Endodermal cell (in vitro differentiated cells): ENCODE data around the gene SEPTIN5. TPM values are rescaled to one million over a fixed set of nuclear protein-coding genes. Genes with fewer than 3 reads are reported as not detected.

ENCODE experiments used
- DNase-seq: peaks from one replicate; pipeline ENCODE4 v3.0.0-alpha.2; 2017
- H3K27ac ChIP-seq: 2 replicates; pipeline ENCODE4 v1.5.1; 2013; ENCODE audit warnings: mild to moderate bottlenecking, low read depth, low read length, moderate library complexity
- H3K27me3 ChIP-seq: 2 replicates; pipeline ENCODE4 v1.6.1; 2013; ENCODE audit warnings: mild to moderate bottlenecking, low read length, moderate library complexity; ENCODE audit not compliant: insufficient read depth, control insufficient read depth, poor library complexity, severe bottlenecking
- H3K36me3 ChIP-seq: 2 replicates; pipeline ENCODE4 v1.7.0; 2013; ENCODE audit warnings: mild to moderate bottlenecking, low read length, moderate library complexity; ENCODE audit not compliant: control insufficient read depth, insufficient read depth
- H3K4me1 ChIP-seq: one replicate; pipeline ENCODE4 v1.7.0; 2013; ENCODE audit warnings: low read length; ENCODE audit not compliant: control insufficient read depth, insufficient read depth
- H3K4me3 ChIP-seq: 2 replicates; pipeline ENCODE4 v1.5.1; 2013; ENCODE audit warnings: mild to moderate bottlenecking, low read length, moderate library complexity
- H3K9ac ChIP-seq: 2 replicates; pipeline ENCODE4 v1.6.1; 2013; ENCODE audit warnings: mild to moderate bottlenecking, low read length, moderate library complexity; ENCODE audit not compliant: poor library complexity, severe bottlenecking; ENCODE audit errors: extremely low read depth
- H3K9me3 ChIP-seq: 2 replicates; pipeline ENCODE4 v1.6.1; 2013; ENCODE audit warnings: mild to moderate bottlenecking, low read length, moderate library complexity; ENCODE audit not compliant: control insufficient read depth
- H3K27ac Mint-ChIP-seq: 2 replicates; pipeline ENCODE4 v1.8.0; 2020; ENCODE audit warnings: mixed read lengths
- H3K27me3 Mint-ChIP-seq: 2 replicates; pipeline ENCODE4 v1.8.0; 2021; ENCODE audit warnings: mild to moderate bottlenecking, mixed read lengths; ENCODE audit not compliant: insufficient read depth
- H3K36me3 Mint-ChIP-seq: 2 replicates; pipeline ENCODE4 v1.8.0; 2020; ENCODE audit warnings: low read depth, mixed read lengths
- H3K4me1 Mint-ChIP-seq: 2 replicates; pipeline ENCODE4 v1.8.0; 2020; ENCODE audit warnings: mixed read lengths
- H3K4me3 Mint-ChIP-seq: 2 replicates; pipeline ENCODE4 v1.8.0; 2020; ENCODE audit warnings: mild to moderate bottlenecking, moderate library complexity, mixed read lengths
- H3K9me3 Mint-ChIP-seq: 2 replicates; pipeline ENCODE4 v1.8.0; 2020; ENCODE audit warnings: mild to moderate bottlenecking, mixed read lengths
- CTCF ChIP-seq: fragments of 200-600 bp; sonication (generic); conservative IDR thresholded peaks from 2 replicates; pipeline ENCODE4 v1.5.0; 2021; ENCODE audit warnings: antibody characterized with exemption, mild to moderate bottlenecking
- WGBS, 2 experiments: methylation state at CpG; one replicate each; pipeline versions ENCODE4 v1.1.5 to v1.1.7; 2013; ENCODE audit warnings: missing lambda C conversion rate in 2 of 2, mixed read lengths in 1 of 2; ENCODE audit not compliant: insufficient coverage in 1 of 2, insufficient read length in 1 of 2; 5-methylcytosine and 5-hydroxymethylcytosine counted together
- total RNA-seq, 2 donors: library from RNA; stranded (reverse); fragmentation: NEBNext Ultra II Directional in 1 of 2; extraction: Animal tissue kit (Norgen Biotek cat#: 25700) in 1 of 2; gene quantifications; 2 replicates in 1 of 2; 3 replicates in 1 of 2; pipeline ENCODE4 v1.2.1, GENCODE V29; 2021

Gene SEPTIN5
- total RNA-seq, 2 donors from 2014 or later, result 9.8 to 20.0 TPM

GRCh38 chr22:19761725-19762567 is 47.6 kb downstream of the SEPTIN5 start:
- no peak overlapping the region for H3K27ac ChIP-seq
- 35 to 45% methylated on average over 16 to 33 of the region's 33 CpGs for WGBS, 2 experiments
- no peak overlapping the region for H3K4me3 ChIP-seq
- H3K9ac ChIP-seq, result no peak overlapping the region
- peaks cover 95% of the 10 kb centered on the region for H3K27me3 ChIP-seq
- no peak for TF ChIP-seq CTCF
- H3K4me3 Mint-ChIP-seq, result peak overlapping the region; percentile 41
- no peaks in the 10 kb centered on the region for H3K9me3 ChIP-seq
- H3K4me1 Mint-ChIP-seq, result peaks cover 13% of the 10 kb centered on the region
- H3K4me1 ChIP-seq, result no peaks in the 10 kb centered on the region
- no peaks in the 10 kb centered on the region for H3K36me3 Mint-ChIP-seq
- H3K36me3 ChIP-seq, result no peaks in the 10 kb centered on the region
- peaks cover 84% of the 10 kb centered on the region for H3K27me3 Mint-ChIP-seq
- H3K27ac Mint-ChIP-seq, result no peak overlapping the region
- no peaks in the 10 kb centered on the region for H3K9me3 Mint-ChIP-seq
- DNase-seq, result peak; percentile 73

DNA sequence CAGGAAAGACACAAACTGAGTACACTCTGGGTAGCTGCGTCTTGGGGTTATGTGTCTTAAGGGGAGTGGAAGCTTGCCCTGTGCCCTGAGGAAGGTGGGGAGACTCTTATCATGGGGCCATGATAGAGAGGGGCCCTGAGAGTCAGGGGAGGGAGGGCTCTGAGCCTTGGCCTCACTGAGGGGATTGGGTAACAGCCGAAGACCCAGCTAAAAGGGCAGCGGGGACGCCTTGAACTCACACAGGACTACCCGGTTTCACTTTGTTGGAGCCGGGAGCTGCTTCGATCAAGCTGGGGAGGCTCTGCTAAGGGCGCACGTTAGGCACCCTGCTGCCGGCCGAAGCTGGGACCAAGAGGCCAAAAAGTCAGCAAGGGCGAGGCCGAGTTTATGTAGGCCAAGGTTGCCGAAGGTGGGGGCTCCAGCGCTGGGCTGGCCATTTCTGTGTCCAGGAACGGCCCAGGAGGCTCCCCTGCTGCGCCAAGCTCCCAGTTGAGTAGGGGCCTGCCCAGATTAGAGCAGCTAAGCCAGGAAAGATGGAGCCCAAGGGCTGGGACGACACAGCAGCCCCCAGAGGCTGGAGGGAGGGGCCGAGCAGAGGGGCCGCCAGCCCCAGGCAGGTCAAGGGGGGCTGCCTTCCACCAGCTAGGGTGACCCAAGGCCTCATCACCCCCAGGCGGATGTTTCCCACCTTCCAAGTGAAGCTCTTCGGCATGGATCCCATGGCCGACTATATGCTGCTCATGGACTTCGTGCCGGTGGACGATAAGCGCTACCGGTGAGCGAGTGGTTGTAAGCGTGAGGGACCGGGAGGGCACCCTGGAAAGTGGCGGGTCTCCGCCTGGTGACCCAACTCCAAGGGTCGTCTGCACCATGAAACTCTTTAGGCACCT is 48.5 kb downstream of the SEPTIN5 start:
- Histone ChIP-seq H3K4me1 (no peaks in the 10 kb centered on the region), H3K9me3 (no peaks in the 10 kb centered on the region), H3K36me3 (no peaks in the 10 kb centered on the region), H3K4me3 (no peak overlapping the region), H3K27ac (no peak overlapping the region), H3K27me3 (peaks cover 95% of the 10 kb centered on the region), H3K9ac (no peak overlapping the region)
- no peaks in the 10 kb centered on the region for H3K36me3 Mint-ChIP-seq
- peaks cover 11% of the 10 kb centered on the region for H3K4me1 Mint-ChIP-seq
- peaks cover 84% of the 10 kb centered on the region for H3K27me3 Mint-ChIP-seq
- no peak for DNase-seq
- WGBS, 2 experiments, result 60 to 67% methylated on average over 25 to 34 of the region's 34 CpGs
- no peak overlapping the region for H3K4me3 Mint-ChIP-seq
- H3K27ac Mint-ChIP-seq, result no peak overlapping the region
- H3K9me3 Mint-ChIP-seq, result no peaks in the 10 kb centered on the region
- no peak for TF ChIP-seq CTCF

DNA sequence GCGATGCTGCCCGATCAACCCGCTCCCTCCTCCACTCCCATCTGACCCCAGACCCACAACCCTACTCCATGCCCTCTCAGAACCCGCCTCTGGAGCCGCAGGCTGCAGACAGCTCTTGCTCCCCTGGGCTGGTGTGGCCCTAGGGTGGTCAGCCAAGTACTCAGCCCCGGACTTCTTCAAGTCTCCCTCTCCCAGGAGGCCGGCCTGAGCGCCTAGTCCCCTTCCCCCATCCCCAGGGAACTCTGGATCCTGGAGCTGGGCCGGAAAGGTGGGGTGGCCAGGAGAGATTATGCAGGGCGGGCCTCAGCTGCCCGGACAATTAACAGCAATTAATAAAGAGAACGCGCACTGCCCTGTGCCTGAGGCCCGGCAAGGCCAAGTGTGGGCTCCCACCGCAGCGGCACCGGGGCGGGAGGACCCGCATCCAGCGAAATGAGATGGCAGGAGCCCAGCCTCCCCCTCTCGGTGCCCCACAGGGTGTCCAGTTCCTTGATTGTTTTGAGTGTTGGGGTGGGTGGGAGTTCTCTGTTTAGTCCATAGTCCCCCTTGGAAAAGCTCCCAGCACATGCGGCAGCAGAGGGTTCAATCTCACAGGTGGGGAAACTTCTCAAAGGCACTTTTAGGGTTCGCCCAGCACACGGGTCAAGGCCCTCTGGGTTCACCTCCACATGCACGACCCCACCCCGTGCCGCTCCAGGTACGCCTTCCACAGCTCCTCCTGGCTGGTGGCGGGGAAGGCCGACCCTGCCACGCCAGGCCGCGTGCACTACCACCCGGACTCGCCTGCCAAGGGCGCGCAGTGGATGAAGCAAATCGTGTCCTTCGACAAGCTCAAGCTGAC is 49.4 kb downstream of the SEPTIN5 start:
- no peaks in the 10 kb centered on the region for H3K4me1 ChIP-seq
- no peaks in the 10 kb centered on the region for H3K36me3 ChIP-seq
- H3K4me3 ChIP-seq, result no peak overlapping the region
- no peak for DNase-seq
- no peak overlapping the region for H3K9ac ChIP-seq
- H3K36me3 Mint-ChIP-seq, result no peaks in the 10 kb centered on the region
- H3K4me3 Mint-ChIP-seq, result no peak overlapping the region
- peaks cover 85% of the 10 kb centered on the region for H3K27me3 Mint-ChIP-seq
- no peak overlapping the region for H3K27ac ChIP-seq
- H3K27me3 ChIP-seq, result peaks cover 95% of the 10 kb centered on the region
- H3K27ac Mint-ChIP-seq, result no peak overlapping the region
- H3K9me3 Mint-ChIP-seq, result no peaks in the 10 kb centered on the region
- no peaks in the 10 kb centered on the region for H3K9me3 ChIP-seq
- H3K4me1 Mint-ChIP-seq, result peaks cover 11% of the 10 kb centered on the region
- 60 to 67% methylated on average over 27 to 39 of the region's 39 CpGs for WGBS, 2 experiments
- TF ChIP-seq CTCF, result no peak
